IPS DF 19.7 (cell line): Measurements from ENCODE around the gene FOSL2.

ENCODE experiments used
- DNase-seq: peaks from one replicate; pipeline ENCODE4 v3.0.0-alpha.2; 2013; ENCODE audit warnings: low read depth, low spot score

Gene FOSL2

GRCh38 chr2:28374331-28374730 is 18.3 kb upstream of the FOSL2 start:
- no peak for DNase-seq

- DNase-seq, result no peak
These were observed 17.4 kb upstream of the FOSL2 start for GRCh38 chr2:28375236-28375635.

GRCh38 chr2:28375742-28376631 is 16.7 kb upstream of the FOSL2 start:
- no peak for DNase-seq

- no peak for DNase-seq
These were observed 15.4 kb upstream of the FOSL2 start for GRCh38 chr2:28377195-28377816.

GRCh38 chr2:28377984-28378678 is 14.5 kb upstream of the FOSL2 start:
- no peak for DNase-seq

GRCh38 chr2:28378679-28379584 is 13.7 kb upstream of the FOSL2 start:
- DNase-seq, result no peak

GRCh38 chr2:28380219-28380618 is 12.4 kb upstream of the FOSL2 start:
- DNase-seq, result no peak

GRCh38 chr2:28381225-28382180 is 11.2 kb upstream of the FOSL2 start:
- DNase-seq, result no peak

- DNase-seq, result no peak
These were observed 9.9 kb upstream of the FOSL2 start for GRCh38 chr2:28382755-28383154.

- no peak for DNase-seq
These were observed 5.3 kb upstream of the FOSL2 start for GRCh38 chr2:28387082-28387960.

- DNase-seq, result no peak
These were observed 3.0 kb upstream of the FOSL2 start for GRCh38 chr2:28389399-28390240.

GRCh38 chr2:28390241-28390745 is 2.4 kb upstream of the FOSL2 start:
- no peak for DNase-seq

GRCh38 chr2:28390746-28391563 is 1.7 kb upstream of the FOSL2 start:
- no peak for DNase-seq

GRCh38 chr2:28391564-28392296 is 928 bp upstream of the FOSL2 start:
- no peak for DNase-seq

- DNase-seq, result no peak
These were observed 617 bp downstream of the FOSL2 start for GRCh38 chr2:28393114-28393836.

GRCh38 chr2:28394331-28394877 is 1.7 kb downstream of the FOSL2 start:
- DNase-seq, result no peak
